GM19238 (cell line): ENCODE measurements around the gene FGD6.
"Not testable (repeated sequence)": the region's sequence is repeated elsewhere in the genome, so short reads cannot be mapped to it uniquely, and the experiment has no call there.

ENCODE experiments used
- DNase-seq: peaks from one replicate; pipeline ENCODE4 v3.0.0; 2011; ENCODE audit warnings: low spot score; ENCODE audit not compliant: insufficient read length

Gene FGD6

GRCh38 chr12:95179011-95179410 lies 38.3 kb downstream of the FGD6 start:
- no peak for DNase-seq

- no peak for DNase-seq
Measured at GRCh38 chr12:95178136-95178535, 39.1 kb downstream of the FGD6 start.

- DNase-seq, result no peak
Measured at GRCh38 chr12:95177201-95177768, 40.0 kb downstream of the FGD6 start.

- DNase-seq, result no peak
Measured at GRCh38 chr12:95173392-95174251, 43.6 kb downstream of the FGD6 start.

- DNase-seq, result no peak
Measured at GRCh38 chr12:95169368-95169767, 47.9 kb downstream of the FGD6 start.

GRCh38 chr12:95168746-95169145 lies 48.5 kb downstream of the FGD6 start:
- DNase-seq, result no peak

- DNase-seq, result no peak
Measured at GRCh38 chr12:95164656-95165055, 52.6 kb downstream of the FGD6 start.

- no peak for DNase-seq
Measured at GRCh38 chr12:95158919-95159318, 58.3 kb downstream of the FGD6 start.

GRCh38 chr12:95151821-95152220 lies 65.4 kb downstream of the FGD6 start:
- no peak for DNase-seq

- DNase-seq, result no peak
Measured at GRCh38 chr12:95151406-95151805, 65.9 kb downstream of the FGD6 start.

GRCh38 chr12:95150501-95150900 lies 66.8 kb downstream of the FGD6 start:
- DNase-seq, result no peak

- DNase-seq, result no peak
Measured at GRCh38 chr12:95147866-95148265, 69.4 kb downstream of the FGD6 start.

- DNase-seq, result no peak
Measured at GRCh38 chr12:95146769-95147168, 70.5 kb downstream of the FGD6 start.

- DNase-seq, result no peak
Measured at GRCh38 chr12:95143621-95144205, 73.6 kb downstream of the FGD6 start.

- DNase-seq, result no peak
Measured at GRCh38 chr12:95142431-95143151, 74.7 kb downstream of the FGD6 start.

GRCh38 chr12:95141310-95141709 lies 76.0 kb downstream of the FGD6 start:
- DNase-seq, result no peak

GRCh38 chr12:95138031-95138430 lies 79.2 kb downstream of the FGD6 start:
- not testable (repeated sequence) for DNase-seq

GRCh38 chr12:95136598-95136997 lies 80.7 kb downstream of the FGD6 start:
- DNase-seq, result no peak

- DNase-seq, result no peak
Measured at GRCh38 chr12:95134085-95134484, 83.2 kb downstream of the FGD6 start.

GRCh38 chr12:95131589-95132340 lies 85.5 kb downstream of the FGD6 start:
- DNase-seq, result no peak

GRCh38 chr12:95130096-95130495 lies 87.2 kb downstream of the FGD6 start:
- no peak for DNase-seq
